ENCODE results near the gene COPS2. TPM values are rescaled to one million over a fixed set of nuclear protein-coding genes. Genes with fewer than 3 reads are reported as not detected.

COPS2 gene
- polyA plus RNA-seq, 12 donors: 102 to 132 (median 119) TPM; not detected in 1

DNA sequence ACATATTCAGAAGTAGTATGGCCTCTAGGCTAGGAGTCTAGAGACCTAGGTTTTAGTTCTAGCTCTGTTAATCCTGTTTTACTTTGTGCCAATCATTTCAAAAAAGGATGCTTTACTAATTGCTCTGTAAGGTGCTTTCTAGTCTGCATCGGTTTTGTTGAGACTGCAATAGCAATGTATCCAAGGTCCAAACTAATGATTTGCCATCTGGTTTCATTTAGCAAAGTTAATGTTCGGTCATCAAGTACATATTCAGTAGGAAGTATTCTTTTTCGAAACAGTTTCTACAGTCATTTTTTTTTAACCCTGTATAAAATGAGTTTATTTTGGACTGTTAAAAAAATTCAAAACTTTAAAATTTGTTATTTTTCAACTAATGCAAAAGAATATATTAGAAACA, 12.6 kb upstream of the COPS2 start:
- DNase-seq: peak; percentile 41

DNA sequence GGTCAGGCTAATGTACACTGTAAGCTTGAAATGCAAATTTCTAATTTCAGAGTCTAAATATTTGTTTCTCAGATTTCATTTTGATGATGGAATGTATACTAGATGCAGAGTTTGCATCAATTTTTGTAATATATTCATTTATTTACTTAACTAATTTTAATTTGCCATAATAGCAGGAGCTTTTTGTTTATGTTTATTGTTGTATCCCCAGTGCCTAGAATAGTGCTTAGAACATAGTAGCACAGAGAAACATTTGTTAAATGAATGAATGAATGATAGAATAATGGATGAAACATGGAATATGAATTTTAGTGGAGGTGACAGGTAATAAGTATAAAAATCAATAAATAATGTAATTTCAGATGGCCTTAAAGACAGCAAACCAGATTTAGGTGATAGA, 9.5 kb upstream of the COPS2 start:
- DNase-seq: no peak

DNA sequence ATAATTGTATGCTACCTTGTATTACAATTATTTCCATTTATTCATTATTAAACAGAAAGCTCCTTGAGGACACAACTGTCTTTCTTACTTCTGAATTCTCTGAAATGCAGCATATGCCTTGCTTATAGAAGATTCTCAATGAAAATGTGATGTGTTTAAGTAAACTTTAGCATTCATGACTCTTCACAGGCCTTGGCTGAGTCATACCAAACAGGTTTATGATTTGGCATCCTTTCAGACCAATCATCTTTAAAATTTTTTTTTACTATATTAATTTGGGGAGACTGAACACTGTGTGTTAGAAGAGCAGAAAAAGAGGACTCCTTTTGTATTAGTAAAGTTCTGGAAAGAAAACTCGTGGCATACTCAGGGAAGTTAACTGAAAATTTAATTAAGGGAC, 8.3 kb upstream of the COPS2 start:
- no peak for DNase-seq

DNA sequence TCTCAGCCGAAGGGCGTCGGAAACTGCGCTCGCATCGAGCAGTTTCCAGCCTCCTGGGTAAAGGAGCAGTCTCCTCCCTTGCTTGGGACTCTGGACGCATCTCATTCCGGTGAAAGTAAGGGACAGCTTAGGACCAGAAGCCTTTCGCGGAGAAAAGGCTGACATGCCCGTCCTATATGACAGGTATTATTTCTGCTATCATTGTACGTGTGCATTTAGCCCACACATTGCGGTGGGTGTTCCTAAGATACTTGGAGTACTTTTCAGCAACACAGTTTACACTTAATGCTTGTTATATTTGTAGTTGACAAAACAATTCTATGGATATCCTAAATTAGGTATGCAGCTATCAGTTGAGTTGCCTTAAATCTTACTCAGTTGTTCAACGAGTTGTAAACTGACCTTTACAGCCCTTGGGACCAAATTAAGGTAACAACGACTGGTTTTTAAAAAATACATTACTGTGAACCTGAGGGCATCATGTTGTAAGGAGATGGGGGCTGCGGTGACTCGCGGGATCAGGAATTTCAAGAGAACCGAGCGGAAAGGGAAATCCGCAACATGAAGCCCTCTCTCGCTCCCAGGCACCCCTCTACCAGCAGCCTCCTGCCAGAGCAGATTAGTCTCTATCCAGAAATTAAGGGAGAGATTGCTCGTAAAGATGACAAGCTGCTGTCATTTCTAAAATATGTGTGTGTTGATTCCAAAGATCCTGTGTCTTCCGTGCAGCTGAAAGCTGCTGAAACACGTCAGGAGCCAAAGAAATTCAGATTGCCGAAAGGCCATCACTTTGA, 632 bp upstream of the COPS2 start:
- DNase-seq: peak; percentile 21

DNA sequence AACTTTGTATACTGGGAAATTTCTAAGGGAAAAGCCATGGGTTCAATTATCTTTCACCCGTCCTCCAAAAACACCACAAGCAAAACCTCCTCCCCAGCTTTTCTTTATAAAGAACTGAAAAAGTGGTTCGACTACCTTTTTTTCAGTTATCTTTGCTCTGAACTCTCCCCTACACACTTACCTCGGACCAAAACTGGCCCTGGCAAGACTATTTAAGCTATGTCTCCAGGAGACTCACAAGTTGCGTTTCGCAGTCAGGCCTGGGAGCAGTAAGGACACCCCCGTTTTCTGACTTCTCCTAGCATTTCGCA, 645 bp downstream of the COPS2 start:
- no peak for DNase-seq

- DNase-seq: no peak
Observed at GRCh38 chr15:49154359-49154758, 1.0 kb downstream of the COPS2 start.

- DNase-seq: no peak
Observed at GRCh38 chr15:49152552-49153312, 2.7 kb downstream of the COPS2 start.

DNA sequence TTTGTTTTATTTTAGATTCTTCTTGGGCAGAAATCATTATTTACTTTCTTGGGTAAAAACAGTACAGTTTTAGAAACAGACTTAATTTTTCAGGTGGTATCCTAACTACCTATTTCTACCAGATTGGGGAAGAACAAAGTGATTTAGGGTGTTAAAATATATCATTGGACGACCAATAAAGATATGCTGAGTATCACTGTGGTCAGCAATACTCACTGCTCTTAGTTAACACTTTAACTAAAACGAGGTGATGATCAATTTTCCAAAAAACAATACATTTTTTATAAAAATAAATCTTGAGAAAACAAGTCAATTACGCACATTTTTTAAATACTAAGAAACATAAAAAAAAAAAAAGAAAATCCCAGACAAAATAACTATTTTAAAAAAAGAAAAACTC, 3.6 kb downstream of the COPS2 start:
- DNase-seq: no peak

DNA sequence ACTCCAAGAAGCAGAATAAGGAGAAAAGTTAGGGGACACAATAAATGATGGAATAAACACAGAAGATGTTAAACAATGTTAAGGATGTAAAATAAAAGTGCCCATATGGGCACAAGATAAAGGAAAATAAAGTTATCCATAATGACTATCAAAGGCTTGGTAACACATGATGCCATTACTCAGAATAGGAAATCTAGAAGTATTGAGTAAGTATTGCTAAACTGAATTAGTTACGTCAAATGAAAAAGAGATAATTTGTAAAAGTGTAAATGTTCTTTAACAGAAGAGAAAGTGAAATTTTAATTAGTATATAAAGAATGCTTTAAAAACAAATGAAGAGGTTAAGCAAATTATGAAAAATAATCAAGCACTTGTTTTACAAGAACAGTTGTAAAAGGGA, 6.7 kb downstream of the COPS2 start:
- no peak for DNase-seq

- DNase-seq: no peak
Observed at GRCh38 chr15:49148298-49148697, 7.1 kb downstream of the COPS2 start.

DNA sequence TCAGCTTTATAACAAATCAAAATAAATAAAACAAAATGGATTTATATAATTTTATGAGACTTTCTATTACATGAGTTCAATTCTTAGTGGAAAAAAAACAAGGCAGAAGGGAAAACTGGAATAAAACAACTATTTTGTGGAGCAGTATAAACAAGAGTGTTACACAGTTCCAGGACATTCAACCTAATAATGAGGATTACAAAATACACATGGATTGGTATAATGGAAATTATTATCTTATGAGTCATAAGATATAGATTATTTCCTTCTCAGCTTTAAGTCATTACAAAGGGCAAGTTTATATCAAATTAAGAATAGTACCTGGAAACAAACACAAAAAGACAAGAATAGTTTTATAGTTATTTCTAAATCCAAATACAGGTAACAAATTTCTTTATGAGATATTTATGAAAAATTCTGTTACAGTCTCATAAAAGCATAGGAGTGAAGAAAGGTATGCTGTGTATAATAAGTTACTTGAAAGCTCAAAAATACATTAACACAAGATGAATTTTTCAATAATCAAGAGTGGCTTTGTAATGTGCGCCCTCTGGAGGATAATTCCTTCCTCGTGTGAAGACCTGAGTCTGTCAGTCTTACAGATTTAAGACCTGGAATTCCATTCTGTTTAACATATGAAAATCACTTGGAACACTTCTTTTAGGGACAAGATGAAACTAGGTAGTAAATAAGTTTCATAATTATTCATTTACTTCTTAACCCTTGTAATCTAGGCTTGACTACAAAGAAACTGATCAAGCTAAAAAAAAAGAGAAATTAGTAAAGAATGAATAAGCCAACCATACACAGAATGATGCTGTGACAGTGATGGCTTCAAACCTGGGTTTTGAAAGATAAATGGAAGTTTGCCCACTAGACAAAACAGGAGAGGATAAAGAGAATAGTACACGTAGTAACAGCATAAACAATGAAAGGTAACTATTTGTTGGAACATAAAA, 9.5 kb downstream of the COPS2 start:
- peak; percentile 29 for DNase-seq

DNA sequence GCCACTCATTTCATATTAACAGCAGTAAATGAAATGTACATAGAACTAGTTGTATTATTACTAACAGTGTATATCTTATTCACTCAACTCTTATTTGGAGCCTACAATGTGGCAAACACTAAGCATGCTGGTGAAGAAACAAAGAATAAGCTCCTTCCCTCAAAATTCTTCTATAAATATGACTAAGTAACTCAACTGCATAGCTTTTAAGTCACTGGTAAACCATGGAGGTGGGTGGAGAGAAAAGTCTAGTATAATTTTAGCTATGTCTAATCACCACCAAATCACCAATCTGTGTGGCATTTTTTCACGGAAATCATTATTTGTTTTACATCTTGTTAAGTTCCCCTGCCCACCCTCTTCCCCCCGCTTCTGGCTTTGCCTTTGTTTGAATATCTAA, 17.5 kb downstream of the COPS2 start:
- no peak for DNase-seq

DNA sequence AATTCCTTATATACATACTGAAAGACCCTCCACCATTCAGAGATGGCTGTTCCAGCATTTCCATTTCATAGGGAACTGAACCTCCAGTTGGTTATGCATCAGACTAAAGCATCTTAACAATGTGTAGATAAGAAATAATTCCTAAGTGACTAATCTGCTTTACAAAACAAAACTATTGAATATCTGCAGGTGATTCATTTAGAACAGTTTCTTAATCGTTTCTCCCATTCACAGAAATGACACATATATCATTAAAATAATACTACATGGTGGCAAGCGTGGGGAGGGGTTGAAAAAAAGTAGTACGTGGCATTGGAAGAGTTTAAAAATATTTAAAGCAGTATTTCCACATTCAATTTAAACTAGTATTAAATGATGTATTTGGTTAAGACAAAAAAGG, 19.5 kb downstream of the COPS2 start:
- DNase-seq: no peak

DNA sequence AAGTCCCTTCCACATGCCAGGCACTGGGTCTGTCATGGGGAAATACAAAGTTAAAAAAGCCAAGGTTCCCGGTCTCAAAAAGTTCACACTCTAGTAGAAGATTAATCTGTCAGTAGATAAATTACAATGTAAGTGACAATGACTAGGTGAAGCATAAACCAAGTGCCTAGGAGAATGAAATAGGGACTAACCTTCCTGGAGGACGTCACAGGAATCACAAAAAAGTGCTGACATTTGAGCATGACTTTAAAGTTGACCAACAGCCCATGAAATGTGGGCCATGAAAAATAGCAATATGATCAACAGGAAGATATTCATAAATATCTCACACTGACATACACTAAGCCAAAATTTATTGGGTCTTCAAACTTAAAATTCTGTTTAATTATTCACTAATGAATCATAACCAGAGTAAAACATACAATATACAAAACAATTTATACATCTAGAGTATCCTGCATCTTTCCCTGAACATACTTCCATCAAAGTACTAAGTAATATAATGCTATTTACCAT, 20.0 kb downstream of the COPS2 start:
- DNase-seq: no peak

GRCh38 chr15:49134683-49135341, 20.6 kb downstream of the COPS2 start:
- DNase-seq: no peak

GRCh38 chr15:49131403-49131802, 24.0 kb downstream of the COPS2 start:
- DNase-seq: no peak

GRCh38 chr15:49124371-49124770, 31.0 kb downstream of the COPS2 start:
- DNase-seq: no peak

GRCh38 chr15:49122541-49123062, 32.8 kb downstream of the COPS2 start:
- no peak for DNase-seq

GRCh38 chr15:49121901-49122300, 33.5 kb downstream of the COPS2 start:
- DNase-seq: no peak

DNA sequence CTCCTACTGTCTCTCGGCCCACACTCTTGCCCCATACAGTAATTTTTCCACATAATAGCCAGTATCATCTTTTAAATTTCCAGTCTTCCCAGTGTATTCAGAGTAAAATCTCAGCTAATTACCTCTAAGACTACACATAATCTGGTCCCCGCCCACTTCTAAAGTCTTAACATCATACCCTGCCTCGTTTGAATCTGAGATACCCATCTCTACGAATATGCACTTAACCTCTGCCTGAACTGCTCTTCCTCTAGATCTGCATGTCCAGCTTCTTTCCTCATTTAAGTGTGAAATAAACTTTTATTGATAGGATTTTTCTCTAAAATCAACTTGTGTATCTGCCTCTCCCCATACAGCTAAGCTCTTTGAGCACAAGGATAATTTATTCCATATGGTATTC, 34.6 kb downstream of the COPS2 start:
- DNase-seq: no peak

DNA sequence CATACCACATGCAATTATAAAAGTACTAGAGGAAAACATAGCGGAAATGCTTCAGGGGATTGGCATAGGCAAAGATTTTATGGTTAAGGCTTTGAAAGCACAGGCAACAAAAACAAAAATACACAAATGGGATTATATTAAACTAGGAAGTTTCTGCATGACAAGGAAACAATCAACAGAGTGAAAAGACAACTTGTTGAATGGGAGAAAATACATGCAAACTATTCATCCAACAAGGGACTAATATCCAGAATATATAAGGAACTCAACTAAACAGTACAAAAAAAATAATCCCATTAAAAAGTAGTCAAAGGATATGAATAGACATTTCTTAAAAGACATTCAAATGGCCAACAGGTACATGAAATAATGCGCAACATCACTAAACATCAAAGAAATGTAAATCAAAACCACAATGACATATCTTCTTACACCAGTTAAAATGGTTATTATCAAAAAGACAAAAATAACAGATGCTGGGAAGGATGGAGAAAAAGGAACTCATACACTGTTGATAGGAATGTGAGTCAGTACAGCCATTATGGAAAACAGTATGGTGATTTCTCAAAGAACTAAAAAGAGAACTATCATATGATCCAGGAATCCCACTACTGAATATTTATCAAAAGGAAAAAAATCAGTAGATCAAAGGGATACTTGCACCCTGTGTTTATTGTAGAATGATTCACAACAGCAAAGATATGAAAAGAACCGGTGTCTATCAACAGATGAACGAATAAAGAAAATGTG, 39.1 kb downstream of the COPS2 start:
- no peak for DNase-seq
